ENCODE data around the gene ZNF662.

Gene ZNF662

GRCh38 chr3:42887084-42887483 lies 18.9 kb upstream of the ZNF662 start:
- no peak for DNase-seq (ENCODE audit: low read depth in 2 of 2)

DNA sequence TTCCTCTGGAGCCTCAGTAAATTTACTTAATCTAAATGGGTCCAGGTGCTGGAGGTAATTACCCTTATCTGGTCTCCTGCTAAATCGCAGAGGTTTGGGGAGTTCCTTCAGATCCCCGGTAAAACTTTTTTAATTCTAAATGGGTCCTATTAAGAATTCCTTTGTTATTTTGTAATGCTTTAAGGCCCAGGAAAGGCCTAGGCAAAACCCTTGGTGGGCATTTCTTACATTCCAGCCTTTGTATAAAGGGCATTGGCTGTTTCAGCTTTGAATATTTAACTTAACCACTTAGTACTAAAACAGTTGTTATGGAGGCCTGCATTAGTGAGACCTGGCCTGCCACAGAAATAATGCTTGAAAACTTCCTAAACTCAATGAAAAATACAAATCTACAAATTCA lies 14.9 kb upstream of the ZNF662 start:
- DNase-seq (ENCODE audit: low read depth in 2 of 2): no peak

DNA sequence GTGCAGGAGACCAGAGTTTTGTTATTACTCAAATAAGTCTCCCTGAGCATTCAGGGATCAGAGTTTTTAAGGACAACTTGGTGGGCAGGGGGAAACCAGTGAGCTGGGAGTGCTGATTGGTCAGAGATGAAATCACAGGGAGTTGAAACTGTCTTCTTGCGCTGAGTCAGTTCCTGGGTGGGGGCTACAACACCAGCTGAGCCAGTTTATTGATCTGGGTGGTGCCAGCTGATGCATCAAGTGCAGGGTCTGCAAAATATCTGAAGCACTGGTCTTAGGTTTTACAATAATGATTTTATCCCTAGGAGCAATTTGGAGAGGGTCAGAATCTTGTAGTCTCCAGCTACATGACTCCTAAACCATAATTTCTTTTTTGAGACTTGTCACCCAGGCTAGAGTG lies 13.8 kb upstream of the ZNF662 start:
- DNase-seq (ENCODE audit: low read depth in 2 of 2): no peak

DNA sequence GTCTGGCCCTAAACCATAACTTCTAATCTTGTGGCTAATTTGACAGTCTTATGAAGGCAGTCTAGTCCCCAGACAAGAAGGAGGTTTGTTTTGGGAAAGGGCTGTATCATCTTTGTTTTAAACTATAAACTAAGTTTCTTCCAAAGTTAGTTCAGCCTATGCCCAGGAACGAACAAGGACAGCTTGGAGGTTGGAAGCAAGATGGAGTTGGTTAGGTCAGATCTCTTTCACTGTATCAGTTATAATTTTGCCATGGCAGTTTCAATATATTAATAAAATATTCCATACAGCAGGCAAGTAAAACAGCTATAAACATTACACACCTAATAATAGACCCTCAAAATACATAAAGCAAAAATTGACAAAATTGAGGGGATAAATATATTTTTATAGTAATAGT lies 13.1 kb upstream of the ZNF662 start:
- no peak for DNase-seq (ENCODE audit: low read depth in 2 of 2)

GRCh38 chr3:42894698-42895579 lies 11.0 kb upstream of the ZNF662 start:
- no peak for DNase-seq (ENCODE audit: low read depth in 2 of 2)

DNA sequence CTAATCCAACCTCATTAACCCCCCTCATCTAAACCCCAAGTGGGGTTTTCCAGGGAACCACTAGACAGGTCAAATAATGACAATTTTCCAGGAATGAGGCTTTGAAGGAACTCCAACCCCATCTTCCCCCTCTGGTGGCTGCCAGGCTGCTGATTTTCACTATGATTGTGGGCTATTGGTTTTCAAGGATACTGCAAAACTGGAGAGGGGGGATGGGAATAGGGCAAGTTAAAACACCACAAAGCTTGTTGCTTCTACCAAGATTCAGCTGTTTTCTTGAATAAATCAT lies 10.4 kb upstream of the ZNF662 start:
- DNase-seq (ENCODE audit: low read depth in 2 of 2): no peak

GRCh38 chr3:42898896-42899675 lies 6.9 kb upstream of the ZNF662 start:
- DNase-seq (ENCODE audit: low read depth in 2 of 2): no peak

DNA sequence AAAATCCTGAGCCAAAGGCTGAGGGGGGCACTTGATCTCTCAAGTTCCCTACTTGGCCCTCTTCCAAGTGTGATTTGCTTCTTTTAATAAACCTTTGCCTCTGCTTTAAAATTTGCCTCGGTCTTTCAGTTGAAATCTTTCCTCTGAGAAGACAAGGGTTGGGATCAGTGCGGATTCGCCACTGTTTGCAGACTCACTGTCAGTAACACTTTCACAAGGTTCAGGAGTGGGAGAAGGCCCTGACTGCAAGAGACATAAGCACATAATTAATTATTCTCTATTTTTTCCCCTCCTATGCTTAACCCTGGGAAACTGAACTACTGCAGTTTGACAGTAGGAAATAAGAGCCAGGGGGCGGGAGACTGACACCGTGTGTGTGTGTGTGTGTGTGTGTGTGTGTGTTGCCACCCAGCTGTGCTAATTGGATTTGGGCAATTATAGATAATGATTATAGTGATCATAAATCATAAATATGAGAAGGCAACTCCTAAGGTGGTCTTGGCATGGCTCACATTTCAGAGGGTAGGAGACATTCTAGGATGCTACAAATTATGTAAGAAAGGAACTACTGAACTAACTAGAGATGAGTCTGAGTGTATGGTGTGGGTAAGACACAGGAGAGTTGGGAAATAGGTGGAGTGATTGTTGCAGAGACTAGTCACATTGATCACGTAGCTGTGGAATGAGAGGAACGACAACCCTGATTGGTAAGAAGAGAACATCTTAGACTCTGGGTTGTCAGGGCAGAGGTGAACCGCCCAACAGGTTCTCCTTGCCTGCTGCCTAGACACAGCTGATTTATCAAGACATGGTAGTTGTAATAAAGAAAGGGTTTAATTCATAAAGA lies 5.5 kb upstream of the ZNF662 start:
- DNase-seq (ENCODE audit: low read depth in 2 of 2): no peak

- no peak for DNase-seq (ENCODE audit: low read depth in 2 of 2)
These were observed 4.9 kb upstream of the ZNF662 start for GRCh38 chr3:42901073-42901415.

- DNase-seq (ENCODE audit: low read depth in 2 of 2): no peak
These were observed 3.7 kb upstream of the ZNF662 start for GRCh38 chr3:42902257-42902656.

- DNase-seq (ENCODE audit: low read depth in 2 of 2): no peak
These were observed 1.9 kb upstream of the ZNF662 start for GRCh38 chr3:42904076-42904475.

DNA sequence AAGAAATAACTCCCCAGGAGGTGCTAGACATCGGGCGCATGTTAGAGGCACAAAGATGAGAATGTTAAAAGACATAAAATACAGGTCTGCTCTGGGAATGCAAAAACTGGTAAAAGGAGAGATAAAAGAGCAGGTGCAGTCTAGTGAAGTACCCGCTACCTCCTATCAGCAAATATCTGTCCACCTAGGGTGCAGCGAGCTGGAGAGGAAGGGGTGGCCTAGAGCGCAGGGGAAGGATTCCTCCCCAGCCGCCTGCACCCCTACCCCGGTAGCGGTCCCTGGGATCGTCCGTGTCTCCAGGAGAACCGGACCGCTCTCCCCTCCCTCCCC lies 237 bp upstream of the ZNF662 start:
- no peak for DNase-seq (ENCODE audit: low read depth in 2 of 2)

GRCh38 chr3:42906848-42907183 lies 874 bp downstream of the ZNF662 start:
- DNase-seq (ENCODE audit: low read depth in 2 of 2): no peak

DNA sequence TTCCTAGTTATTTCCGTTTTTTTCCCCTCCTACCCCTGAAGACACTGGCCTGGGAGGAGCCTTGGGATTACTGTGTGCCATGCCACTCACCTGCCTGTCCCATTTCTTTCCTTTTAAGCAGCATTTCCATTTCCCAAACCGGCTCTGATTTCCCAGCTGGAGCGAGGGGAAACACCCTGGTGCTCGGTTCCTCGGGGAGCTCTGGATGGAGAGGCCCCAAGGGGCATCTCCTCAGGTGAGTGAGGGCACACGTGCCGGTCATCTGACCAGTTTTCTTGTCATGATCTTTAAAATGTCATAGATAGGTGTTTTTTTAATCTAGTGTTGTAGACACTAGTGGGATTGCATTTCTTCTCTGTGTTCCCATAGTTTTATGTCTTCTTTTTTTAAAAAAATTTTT lies 2.7 kb downstream of the ZNF662 start:
- no peak for DNase-seq (ENCODE audit: low read depth in 2 of 2)

DNA sequence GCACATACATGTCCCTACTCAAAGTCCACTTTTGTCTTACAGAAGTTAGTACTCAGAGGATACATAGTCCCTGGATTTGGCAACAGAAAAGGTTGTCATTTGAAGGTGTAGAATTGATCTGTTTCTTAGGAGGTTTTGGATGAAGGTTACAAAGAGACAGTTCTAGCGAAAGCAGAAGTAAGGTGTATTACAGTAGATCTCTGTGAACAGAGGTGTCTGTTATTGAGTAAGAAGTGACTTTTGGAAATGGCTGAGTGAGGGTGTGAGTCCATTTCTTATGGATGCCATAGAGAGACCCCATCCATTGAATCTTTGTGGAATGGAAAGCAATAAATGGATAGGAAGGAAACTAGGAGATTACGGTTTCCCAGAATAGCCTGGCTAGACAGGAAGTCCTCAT lies 5.6 kb downstream of the ZNF662 start:
- no peak for DNase-seq (ENCODE audit: low read depth in 2 of 2)

GRCh38 chr3:42914771-42915515 lies 9.0 kb downstream of the ZNF662 start:
- no peak for DNase-seq (ENCODE audit: low read depth in 2 of 2)

GRCh38 chr3:42923606-42924005 lies 17.7 kb downstream of the ZNF662 start:
- DNase-seq (ENCODE audit: low read depth in 2 of 2): no peak

DNA sequence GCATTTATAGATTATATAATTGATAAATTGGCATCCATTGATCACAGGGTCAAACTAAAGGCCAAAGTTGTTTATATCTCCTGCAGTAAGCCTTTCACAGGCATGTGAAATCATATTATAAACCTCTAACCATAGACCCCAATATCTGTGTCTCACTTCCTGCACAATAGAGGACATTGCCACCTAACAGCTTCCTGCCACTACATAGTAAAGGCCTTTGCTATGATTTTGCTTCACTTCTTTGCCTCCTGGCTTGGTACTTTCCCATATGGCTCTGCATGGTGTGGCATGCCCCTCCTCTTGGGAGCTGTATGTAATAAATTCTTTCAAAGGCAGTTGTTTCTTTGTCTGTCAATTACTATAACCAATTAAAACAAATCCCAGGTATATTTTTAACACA lies 20.4 kb downstream of the ZNF662 start:
- no peak for DNase-seq (ENCODE audit: low read depth in 2 of 2)

- DNase-seq (ENCODE audit: low read depth in 2 of 2): no peak
These were observed 28.2 kb downstream of the ZNF662 start for GRCh38 chr3:42934111-42934510.

- DNase-seq (ENCODE audit: low read depth in 2 of 2): no peak
These were observed 29.0 kb downstream of the ZNF662 start for GRCh38 chr3:42934910-42935309.

DNA sequence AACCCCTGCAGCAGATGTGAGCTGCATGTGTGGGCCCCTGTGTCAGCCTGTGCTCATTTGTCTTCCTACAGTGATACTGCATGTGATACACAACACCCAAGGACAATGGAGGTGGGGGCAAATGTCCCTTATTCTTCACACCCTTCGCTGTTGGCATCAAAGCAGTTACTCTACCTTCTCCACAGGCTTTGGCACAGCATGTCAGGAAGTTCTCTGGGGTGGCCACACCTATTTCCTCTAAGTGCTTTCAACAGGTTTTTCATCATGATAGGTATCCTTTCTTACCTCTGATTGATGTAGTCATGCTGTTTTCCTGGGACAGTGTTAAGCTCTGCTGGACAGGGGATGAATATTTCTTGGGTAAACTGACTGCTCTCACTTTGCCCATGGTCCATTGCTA lies 29.5 kb downstream of the ZNF662 start:
- no peak for DNase-seq (ENCODE audit: low read depth in 2 of 2)

Measured in stimulated activated CD8-positive, alpha-beta memory T cell treated with anti-CD3 and anti-CD28 coated beads, Interleukin-2, amount 100 ng/mL, for 48 hours (primary cell).